MM.1S (cell line): Measurements from ENCODE around the gene DPM2.

ENCODE experiments used
- DNase-seq: peaks from one replicate; pipeline ENCODE4 v3.0.0-alpha.2; 2015
- H2AFZ ChIP-seq: fragments of 300-600 bp; sonication (generic); 2 replicates; pipeline ENCODE4 v1.6.0; 2016; ENCODE audit warnings: antibody characterized with exemption, low read length
- H3F3A ChIP-seq: fragments of 300-600 bp; sonication (generic); 2 replicates; pipeline ENCODE4 v1.6.1; 2016; ENCODE audit warnings: mild to moderate bottlenecking, antibody characterized with exemption, low read length, moderate library complexity, mixed read lengths; ENCODE audit not compliant: insufficient read depth
- H3K27ac ChIP-seq: fragments of 300-600 bp; sonication (generic); 2 replicates; pipeline ENCODE4 v1.5.1; 2016; ENCODE audit warnings: mild to moderate bottlenecking, low read length
- H3K27me3 ChIP-seq: fragments of 300-600 bp; sonication (generic); replicated peaks from 2 replicates; pipeline ENCODE4 v1.6.0; 2016; ENCODE audit warnings: low read length; ENCODE audit not compliant: insufficient read depth
- H3K36me3 ChIP-seq: fragments of 300-600 bp; sonication (generic); replicated peaks from 2 replicates; pipeline ENCODE4 v1.6.1; 2016; ENCODE audit warnings: mild to moderate bottlenecking, low read length, mixed read lengths; ENCODE audit not compliant: insufficient read depth
- H3K4me1 ChIP-seq: fragments of 300-600 bp; sonication (generic); 2 replicates; pipeline ENCODE4 v1.6.1; 2016; ENCODE audit warnings: low read length, mixed read lengths
- H3K4me2 ChIP-seq: fragments of 300-600 bp; sonication (generic); 2 replicates; pipeline ENCODE4 v1.6.0; 2016; ENCODE audit warnings: low read depth, low read length
- H3K4me3 ChIP-seq: fragments of 300-600 bp; sonication (generic); 2 replicates; pipeline ENCODE4 v1.5.1; 2016; ENCODE audit warnings: low read length, mixed read lengths
- H3K79me2 ChIP-seq: fragments of 300-600 bp; sonication (generic); 2 replicates; pipeline ENCODE4 v1.6.1; 2016; ENCODE audit warnings: mixed run types, low read length, mixed read lengths
- H3K9ac ChIP-seq: fragments of 300-600 bp; sonication (generic); 2 replicates; pipeline ENCODE4 v1.6.1; 2016; ENCODE audit warnings: low read length, mixed read lengths
- H3K9me2 ChIP-seq: fragments of 300-600 bp; sonication (generic); replicated peaks from 2 replicates; pipeline ENCODE4 v1.6.1; 2016; ENCODE audit warnings: mild to moderate bottlenecking, low read length, mixed read lengths; ENCODE audit not compliant: insufficient read depth
- H3K9me3 ChIP-seq: fragments of 300-600 bp; sonication (generic); replicated peaks from 2 replicates; pipeline ENCODE4 v1.6.1; 2016; ENCODE audit warnings: mild to moderate bottlenecking, low read length, mixed read lengths; ENCODE audit not compliant: insufficient read depth
- H4K20me1 ChIP-seq: fragments of 300-600 bp; sonication (generic); 2 replicates; pipeline ENCODE4 v1.6.1; 2016; ENCODE audit warnings: mild to moderate bottlenecking, low read length, moderate library complexity, mixed read lengths; ENCODE audit not compliant: insufficient read depth
- EZH2 ChIP-seq: fragments of 300-600 bp; sonication (generic); optimal IDR thresholded peaks from 2 replicates; pipeline ENCODE3; 2017; ENCODE audit warnings: low read depth, mild to moderate bottlenecking, antibody characterized with exemption, low read length, mixed read lengths
- EZH2phosphoT487 ChIP-seq: fragments of 300-600 bp; sonication (generic); IDR thresholded peaks from 2 replicates; pipeline ENCODE4 v1.6.1; 2018; ENCODE audit warnings: antibody characterized with exemption, low read length
- TF ChIP-seq, protein P1 (sequence below): fragments of 300-600 bp; sonication (generic); IDR thresholded peaks from 2 replicates; pipeline ENCODE4 v1.5.1; 2016; ENCODE audit warnings: antibody characterized with exemption, low read length, mixed read lengths

The DPM2 gene

GRCh38 chr9:127954831-127955293, 17.2 kb upstream of the DPM2 start:
- DNase-seq = no peak
- H3K79me2 ChIP-seq = peaks cover 73% of the 10 kb centered on the region
- H3K27ac ChIP-seq = peak overlapping the region; percentile 43; the same call in 1 of the 2 replicates
- no peak overlapping the region for H2AFZ ChIP-seq
- H3K4me1 ChIP-seq = peaks cover 13% of the 10 kb centered on the region
- no peaks in the 10 kb centered on the region for H3K9me3 ChIP-seq
- TF ChIP-seq EZH2phosphoT487 (no peak), EZH2 (no peak)
- TF ChIP-seq, protein P1, sequence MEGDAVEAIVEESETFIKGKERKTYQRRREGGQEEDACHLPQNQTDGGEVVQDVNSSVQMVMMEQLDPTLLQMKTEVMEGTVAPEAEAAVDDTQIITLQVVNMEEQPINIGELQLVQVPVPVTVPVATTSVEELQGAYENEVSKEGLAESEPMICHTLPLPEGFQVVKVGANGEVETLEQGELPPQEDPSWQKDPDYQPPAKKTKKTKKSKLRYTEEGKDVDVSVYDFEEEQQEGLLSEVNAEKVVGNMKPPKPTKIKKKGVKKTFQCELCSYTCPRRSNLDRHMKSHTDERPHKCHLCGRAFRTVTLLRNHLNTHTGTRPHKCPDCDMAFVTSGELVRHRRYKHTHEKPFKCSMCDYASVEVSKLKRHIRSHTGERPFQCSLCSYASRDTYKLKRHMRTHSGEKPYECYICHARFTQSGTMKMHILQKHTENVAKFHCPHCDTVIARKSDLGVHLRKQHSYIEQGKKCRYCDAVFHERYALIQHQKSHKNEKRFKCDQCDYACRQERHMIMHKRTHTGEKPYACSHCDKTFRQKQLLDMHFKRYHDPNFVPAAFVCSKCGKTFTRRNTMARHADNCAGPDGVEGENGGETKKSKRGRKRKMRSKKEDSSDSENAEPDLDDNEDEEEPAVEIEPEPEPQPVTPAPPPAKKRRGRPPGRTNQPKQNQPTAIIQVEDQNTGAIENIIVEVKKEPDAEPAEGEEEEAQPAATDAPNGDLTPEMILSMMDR = no peak
- no peaks in the 10 kb centered on the region for H3K27me3 ChIP-seq
- H3K9me2 ChIP-seq = no peaks in the 10 kb centered on the region
- no peaks in the 10 kb centered on the region for H4K20me1 ChIP-seq
- H3K36me3 ChIP-seq = no peaks in the 10 kb centered on the region
- peak overlapping the region; percentile 49; the same call in 1 of the 2 replicates for H3K4me2 ChIP-seq
- peaks cover 8% of the 10 kb centered on the region for H3F3A ChIP-seq
- no peak overlapping the region; the same call in 1 of the 2 replicates for H3K9ac ChIP-seq
- H3K4me3 ChIP-seq = no peak overlapping the region

DNA sequence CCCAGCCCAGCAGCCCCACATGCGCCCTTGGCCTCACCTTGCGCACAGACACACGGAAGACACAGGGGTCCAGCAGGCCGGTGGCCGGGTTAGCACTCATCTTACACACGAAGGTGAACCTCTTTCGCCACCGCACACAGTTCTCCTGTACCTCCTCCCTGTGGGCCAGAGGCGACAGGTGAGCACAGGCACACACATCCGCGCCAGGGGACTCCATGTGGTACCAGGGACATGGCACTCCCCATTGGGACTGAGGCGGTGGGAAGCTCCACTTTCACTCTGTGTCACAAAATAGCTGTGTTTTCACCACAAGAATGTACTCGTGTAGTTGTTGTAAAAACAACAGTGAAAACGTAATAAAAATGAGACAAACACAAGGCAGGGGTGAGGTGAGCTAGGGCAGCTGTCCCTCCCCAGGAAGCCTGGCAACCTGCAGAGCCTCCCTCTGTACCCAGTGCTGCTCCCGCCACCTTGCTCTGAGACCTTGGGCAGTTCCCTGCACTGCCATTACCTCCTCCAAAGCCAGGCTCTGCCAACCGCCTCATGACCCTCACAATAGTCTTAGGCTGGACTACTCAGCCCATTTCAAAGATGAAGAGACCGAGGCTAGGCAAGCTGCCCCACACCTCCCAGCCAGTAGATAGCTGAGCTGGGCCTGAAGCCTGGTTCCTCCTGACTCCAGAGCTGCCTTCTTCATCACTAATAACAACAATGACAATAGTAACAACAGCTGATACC, 16.3 kb upstream of the DPM2 start:
- Histone ChIP-seq H3K79me2 (peaks cover 65% of the 10 kb centered on the region), H3K27ac (no peak overlapping the region)

DNA sequence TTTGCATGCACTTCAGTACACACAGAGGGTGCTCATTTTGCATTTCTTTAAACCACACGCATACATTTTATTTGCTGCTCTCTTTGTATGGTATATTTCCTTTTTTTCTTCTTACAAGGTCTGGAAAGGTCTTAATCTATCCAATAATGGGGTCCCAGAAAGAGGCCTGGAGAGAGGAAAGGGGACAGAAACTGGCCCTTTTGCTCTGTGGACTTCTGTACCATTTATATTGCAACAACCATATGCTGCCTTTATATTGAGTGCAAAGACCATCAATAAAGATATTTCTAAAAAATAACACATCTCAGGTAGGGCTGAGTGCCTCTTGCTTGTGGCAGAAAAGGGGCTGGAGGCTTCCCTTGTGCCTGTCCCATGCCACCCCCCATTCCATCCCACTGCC, 15.5 kb upstream of the DPM2 start:
- Histone ChIP-seq H4K20me1 (no peaks in the 10 kb centered on the region), H3K27ac (no peak overlapping the region)

More for the DNA sequence above, 16.3 kb upstream of the DPM2 start:
- Histone ChIP-seq H3K4me3 (no peak overlapping the region), H3K27me3 (no peaks in the 10 kb centered on the region), H3K9ac (no peak overlapping the region), H3F3A (peaks cover 8% of the 10 kb centered on the region), H3K4me1 (peaks cover 13% of the 10 kb centered on the region), H3K36me3 (no peaks in the 10 kb centered on the region), H4K20me1 (no peaks in the 10 kb centered on the region), H3K9me2 (no peaks in the 10 kb centered on the region), H2AFZ (no peak overlapping the region), H3K9me3 (no peaks in the 10 kb centered on the region), H3K4me2 (no peak overlapping the region)
- no peak for TF ChIP-seq EZH2
- no peak for DNase-seq

More for the DNA sequence above, 15.5 kb upstream of the DPM2 start:
- Histone ChIP-seq H3K9me3 (no peaks in the 10 kb centered on the region), H3K9ac (no peak overlapping the region), H3K79me2 (peaks cover 57% of the 10 kb centered on the region), H3K36me3 (no peaks in the 10 kb centered on the region), H3F3A (peaks cover 8% of the 10 kb centered on the region), H3K4me1 (peaks cover 13% of the 10 kb centered on the region), H3K9me2 (no peaks in the 10 kb centered on the region), H3K4me2 (no peak overlapping the region), H3K4me3 (no peak overlapping the region), H2AFZ (no peak overlapping the region), H3K27me3 (no peaks in the 10 kb centered on the region)
- TF ChIP-seq EZH2phosphoT487 = no peak
- TF ChIP-seq, protein P1 = no peak
- TF ChIP-seq EZH2 = no peak
- DNase-seq = no peak
